Measurements from ENCODE around the gene HDAC4. TPM values are rescaled to one million over a fixed set of nuclear protein-coding genes. Genes with fewer than 3 reads are reported as not detected.
A peak's percentile ranks its signal among the peaks of the same experiment; 100 is the strongest.
"Not testable (repeated sequence)": the region's sequence is repeated elsewhere in the genome, so short reads cannot be mapped to it uniquely, and the experiment has no call there.

Gene HDAC4
- total RNA-seq, 2 donors from 2014 or later = 49.8 to 71.7 TPM

DNA sequence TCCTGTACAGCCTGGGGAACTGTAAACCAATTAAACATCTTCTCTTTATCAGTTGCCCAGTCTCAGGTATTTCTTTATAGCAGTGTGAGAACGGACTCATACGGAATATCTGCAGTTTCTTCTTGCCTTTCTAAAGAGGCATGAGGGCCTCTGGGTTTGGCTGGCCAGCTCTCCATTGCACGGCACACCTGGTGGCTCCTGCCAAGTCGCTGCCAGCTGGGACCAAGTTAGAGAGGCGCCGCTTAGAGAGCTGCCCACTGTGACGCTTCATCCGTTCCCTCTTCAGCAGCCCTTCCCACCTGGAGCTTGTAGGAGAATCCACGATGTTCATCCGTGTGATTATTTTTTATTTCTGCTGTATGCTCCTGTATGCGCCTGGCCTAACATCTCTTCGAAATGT is 357.5 kb downstream of the HDAC4 start:
- Mint-ChIP-seq H3K36me3 (ENCODE audit: insufficient read depth in 2 of 2) (no peaks in the 10 kb centered on the region), H3K27me3 (ENCODE audit: low read depth) (no peaks in the 10 kb centered on the region), H3K4me3 (no peak overlapping the region), H3K4me1 (ENCODE audit: low read depth) (no peaks in the 10 kb centered on the region), H3K9me3 (no peaks in the 10 kb centered on the region), H3K27ac (no peak overlapping the region)
- ATAC-seq (replicated peaks in 1 of 2) (no peak), DNase-seq (no peak)

DNA sequence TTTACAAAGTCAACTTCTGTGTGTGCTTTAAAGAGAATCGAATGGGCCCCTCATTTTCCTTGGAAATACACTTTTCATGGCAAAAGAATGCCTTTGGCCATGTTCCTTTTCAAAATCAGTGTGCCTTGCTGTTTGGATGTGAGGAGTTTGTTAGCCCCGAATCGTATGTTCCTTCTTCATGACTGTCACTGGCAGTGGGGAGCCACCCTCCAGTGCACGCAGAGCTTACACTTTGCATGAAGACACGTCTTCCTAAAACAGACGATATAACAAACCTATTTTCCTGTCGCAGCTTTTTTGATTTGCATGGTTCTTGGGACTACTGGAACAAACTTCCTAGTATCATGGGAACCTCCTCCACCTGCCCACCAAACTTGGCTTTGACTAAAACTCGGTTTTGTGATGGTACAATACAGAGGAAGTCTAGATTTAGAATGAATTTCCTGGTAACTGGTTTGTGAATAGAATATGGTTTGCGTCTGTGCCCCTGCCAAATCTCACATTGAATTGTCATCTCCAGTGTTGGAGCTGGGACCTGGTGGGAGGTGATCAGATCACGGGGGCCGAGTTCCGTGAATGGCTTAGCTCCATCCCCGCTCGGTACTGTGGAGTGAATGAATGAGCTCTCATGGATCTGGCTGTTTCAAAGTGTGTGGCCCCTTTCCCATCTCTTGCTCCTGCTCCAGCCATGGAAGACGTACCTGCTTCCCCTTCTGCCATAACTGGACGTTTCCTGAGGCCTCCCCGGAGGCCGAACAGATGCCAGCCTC is 358.1 kb downstream of the HDAC4 start:
- H3K4me3 Mint-ChIP-seq = no peak overlapping the region
- H3K9me3 Mint-ChIP-seq = no peaks in the 10 kb centered on the region
- no peak overlapping the region for H3K27ac Mint-ChIP-seq
- no peaks in the 10 kb centered on the region for H3K36me3 Mint-ChIP-seq (ENCODE audit: insufficient read depth in 2 of 2)
- H3K4me1 Mint-ChIP-seq (ENCODE audit: low read depth) = no peaks in the 10 kb centered on the region
- no peak for ATAC-seq (replicated peaks in 1 of 2)
- no peak for DNase-seq
- no peaks in the 10 kb centered on the region for H3K27me3 Mint-ChIP-seq (ENCODE audit: low read depth)

DNA sequence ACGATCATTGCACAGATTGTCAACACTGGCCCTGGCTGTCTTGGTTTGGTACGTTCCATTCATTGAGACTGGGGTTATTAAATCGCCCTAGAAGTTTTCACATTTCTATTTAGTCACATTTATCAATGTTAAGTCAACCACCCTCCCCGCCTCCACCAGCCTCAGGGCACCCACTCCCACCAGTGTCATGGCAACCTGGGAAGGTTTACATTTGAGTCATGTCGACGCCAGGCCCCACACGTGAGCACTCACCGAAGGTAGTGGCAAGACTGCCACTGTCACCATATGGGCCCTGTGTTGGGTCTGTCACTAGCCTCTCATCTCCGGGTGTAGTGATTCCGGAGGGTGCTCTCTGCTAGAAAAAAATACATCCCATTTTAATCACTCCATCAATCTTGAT is 358.8 kb downstream of the HDAC4 start:
- Mint-ChIP-seq H3K27me3 (ENCODE audit: low read depth) (no peaks in the 10 kb centered on the region), H3K4me3 (no peak overlapping the region)
- ATAC-seq (replicated peaks in 1 of 2) = no peak

DNA sequence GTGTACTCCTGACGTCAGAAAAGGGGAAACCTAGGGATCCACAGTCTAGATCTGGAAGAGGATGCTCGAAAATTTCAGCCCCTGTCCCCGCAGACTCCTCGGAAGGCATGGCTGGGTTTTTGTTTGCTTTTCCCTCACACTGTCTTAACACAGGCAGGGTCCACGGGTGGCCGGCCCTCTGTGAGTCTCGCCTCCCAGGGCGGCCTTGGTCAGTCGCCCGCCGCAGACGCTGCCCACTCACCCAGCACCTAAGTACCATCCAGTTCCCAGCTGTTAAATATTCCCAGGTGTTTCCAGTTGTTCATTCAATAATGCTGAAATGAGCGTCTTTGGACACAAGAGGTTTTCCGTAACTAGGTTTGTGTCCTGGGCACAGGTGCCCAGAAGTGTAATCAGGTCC is 359.8 kb downstream of the HDAC4 start:
- Mint-ChIP-seq H3K27ac (no peak overlapping the region), H3K9me3 (no peaks in the 10 kb centered on the region), H3K27me3 (ENCODE audit: low read depth) (no peaks in the 10 kb centered on the region), H3K4me3 (no peak overlapping the region), H3K4me1 (ENCODE audit: low read depth) (no peaks in the 10 kb centered on the region), H3K36me3 (ENCODE audit: insufficient read depth in 2 of 2) (no peaks in the 10 kb centered on the region)
- DNase-seq (no peak), ATAC-seq (replicated peaks in 1 of 2) (no peak)

More for the DNA sequence above, 358.8 kb downstream of the HDAC4 start:
- no peak for DNase-seq
- Mint-ChIP-seq H3K27ac (no peak overlapping the region), H3K4me1 (ENCODE audit: low read depth) (no peaks in the 10 kb centered on the region), H3K36me3 (ENCODE audit: insufficient read depth in 2 of 2) (no peaks in the 10 kb centered on the region), H3K9me3 (no peaks in the 10 kb centered on the region)

- Mint-ChIP-seq H3K36me3 (ENCODE audit: insufficient read depth in 2 of 2) (no peaks in the 10 kb centered on the region), H3K27ac (no peak overlapping the region), H3K4me3 (no peak overlapping the region), H3K27me3 (ENCODE audit: low read depth) (no peaks in the 10 kb centered on the region), H3K4me1 (ENCODE audit: low read depth) (no peaks in the 10 kb centered on the region), H3K9me3 (no peaks in the 10 kb centered on the region)
- ATAC-seq (replicated peaks in 1 of 2) (no peak), DNase-seq (no peak)
These were observed 360.6 kb downstream of the HDAC4 start for GRCh38 chr2:239040152-239040761.

DNA sequence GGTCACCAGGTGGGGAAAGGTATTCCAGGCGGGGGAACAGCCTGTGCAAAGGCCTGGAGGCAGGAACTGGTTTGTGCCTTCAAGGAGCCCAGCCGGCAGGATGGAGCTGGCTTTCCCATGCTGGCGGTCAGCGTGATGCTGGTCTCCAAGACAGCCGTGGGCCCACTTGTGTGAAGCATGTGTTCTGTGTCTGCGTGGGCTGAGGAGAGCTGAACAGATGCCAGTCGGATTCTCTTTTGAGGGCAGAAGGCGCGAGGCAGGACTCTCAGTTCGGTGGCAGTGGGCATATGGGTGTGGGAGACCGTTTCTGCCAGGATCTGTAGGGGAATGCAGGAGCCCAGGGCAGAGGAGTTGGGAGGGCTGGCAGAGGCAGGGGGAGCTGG is 361.4 kb downstream of the HDAC4 start:
- peaks cover 3% of the 10 kb centered on the region for H3K27me3 Mint-ChIP-seq (ENCODE audit: low read depth)
- DNase-seq (no peak), ATAC-seq (replicated peaks in 1 of 2) (no peak)

DNA sequence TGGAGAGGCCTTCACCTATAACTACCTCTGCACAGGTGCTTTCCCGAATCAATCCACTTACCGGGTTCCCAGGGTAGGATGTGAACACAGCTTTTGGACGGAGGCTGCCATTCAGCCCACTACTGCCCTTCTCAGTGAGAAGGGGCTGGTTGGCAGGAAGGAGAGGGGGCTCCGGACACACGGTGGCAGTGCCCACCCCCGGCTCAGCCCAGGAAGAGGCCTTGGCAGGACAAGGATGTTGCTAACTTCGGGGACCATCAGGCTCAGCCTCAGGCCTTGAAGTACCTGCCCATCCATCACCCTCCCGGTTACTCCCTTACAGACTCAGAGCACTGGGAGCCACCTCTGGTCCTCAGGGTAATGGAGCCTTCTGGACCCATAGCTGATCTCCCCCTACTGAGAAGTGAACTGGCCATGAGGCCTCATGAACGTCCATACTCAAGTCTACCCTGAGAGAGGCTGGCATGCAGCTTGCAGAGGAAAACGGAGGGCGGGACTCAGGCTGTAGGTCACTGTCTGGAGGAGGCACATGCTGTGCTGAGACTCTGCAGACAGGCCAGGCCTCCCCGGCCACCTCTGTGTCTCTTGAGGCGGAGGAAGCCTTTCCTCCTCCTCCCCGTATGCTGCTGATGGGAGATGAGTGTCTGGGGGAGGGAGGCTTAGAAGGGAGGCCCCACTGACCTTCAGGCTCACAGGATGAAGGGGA is 361.9 kb downstream of the HDAC4 start:
- peaks cover 7% of the 10 kb centered on the region for H3K27me3 Mint-ChIP-seq (ENCODE audit: low read depth)
- no peaks in the 10 kb centered on the region for H3K9me3 Mint-ChIP-seq
- no peak for ATAC-seq (replicated peaks in 1 of 2)
- no peak overlapping the region for H3K4me3 Mint-ChIP-seq
- no peak for DNase-seq
- H3K36me3 Mint-ChIP-seq (ENCODE audit: insufficient read depth in 2 of 2) = no peaks in the 10 kb centered on the region
- H3K4me1 Mint-ChIP-seq (ENCODE audit: low read depth) = no peaks in the 10 kb centered on the region
- H3K27ac Mint-ChIP-seq = no peak overlapping the region

More for the DNA sequence above, 361.4 kb downstream of the HDAC4 start:
- Mint-ChIP-seq H3K36me3 (ENCODE audit: insufficient read depth in 2 of 2) (no peaks in the 10 kb centered on the region), H3K4me1 (ENCODE audit: low read depth) (no peaks in the 10 kb centered on the region), H3K27ac (no peak overlapping the region), H3K9me3 (no peaks in the 10 kb centered on the region), H3K4me3 (no peak overlapping the region)

- H3K4me1 Mint-ChIP-seq (ENCODE audit: low read depth); ATAC-seq (replicated peaks in 1 of 2); H3K36me3 Mint-ChIP-seq (ENCODE audit: insufficient read depth in 2 of 2); DNase-seq; H3K27ac Mint-ChIP-seq; H3K9me3 Mint-ChIP-seq; H3K4me3 Mint-ChIP-seq: not testable (repeated sequence)
- H3K27me3 Mint-ChIP-seq (ENCODE audit: low read depth) = peaks cover 12% of the 10 kb centered on the region
These were observed 362.5 kb downstream of the HDAC4 start for GRCh38 chr2:239038284-239038683.

DNA sequence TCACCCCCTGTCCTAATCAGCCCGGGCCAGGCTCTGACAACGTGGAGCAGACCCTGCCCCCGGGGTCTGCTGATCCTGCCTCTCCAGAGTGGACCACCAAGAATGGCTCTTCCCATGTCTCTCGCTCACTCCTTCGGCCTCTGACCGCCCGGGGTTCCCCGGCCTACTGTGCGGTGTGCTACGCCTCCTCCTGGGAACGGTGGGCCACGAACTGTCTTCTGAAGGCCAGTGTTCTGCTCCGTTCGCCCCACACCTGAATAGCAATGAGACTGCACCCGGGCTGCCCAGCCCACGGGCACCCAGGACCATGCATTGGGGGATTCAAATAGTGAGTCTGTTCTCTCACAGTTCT is 363.3 kb downstream of the HDAC4 start:
- Mint-ChIP-seq H3K36me3 (ENCODE audit: insufficient read depth in 2 of 2) (no peaks in the 10 kb centered on the region), H3K27ac (no peak overlapping the region), H3K4me3 (no peak overlapping the region), H3K27me3 (ENCODE audit: low read depth) (peaks cover 17% of the 10 kb centered on the region), H3K9me3 (no peaks in the 10 kb centered on the region), H3K4me1 (ENCODE audit: low read depth) (no peaks in the 10 kb centered on the region)
- DNase-seq (no peak), ATAC-seq (replicated peaks in 1 of 2) (no peak)

DNA sequence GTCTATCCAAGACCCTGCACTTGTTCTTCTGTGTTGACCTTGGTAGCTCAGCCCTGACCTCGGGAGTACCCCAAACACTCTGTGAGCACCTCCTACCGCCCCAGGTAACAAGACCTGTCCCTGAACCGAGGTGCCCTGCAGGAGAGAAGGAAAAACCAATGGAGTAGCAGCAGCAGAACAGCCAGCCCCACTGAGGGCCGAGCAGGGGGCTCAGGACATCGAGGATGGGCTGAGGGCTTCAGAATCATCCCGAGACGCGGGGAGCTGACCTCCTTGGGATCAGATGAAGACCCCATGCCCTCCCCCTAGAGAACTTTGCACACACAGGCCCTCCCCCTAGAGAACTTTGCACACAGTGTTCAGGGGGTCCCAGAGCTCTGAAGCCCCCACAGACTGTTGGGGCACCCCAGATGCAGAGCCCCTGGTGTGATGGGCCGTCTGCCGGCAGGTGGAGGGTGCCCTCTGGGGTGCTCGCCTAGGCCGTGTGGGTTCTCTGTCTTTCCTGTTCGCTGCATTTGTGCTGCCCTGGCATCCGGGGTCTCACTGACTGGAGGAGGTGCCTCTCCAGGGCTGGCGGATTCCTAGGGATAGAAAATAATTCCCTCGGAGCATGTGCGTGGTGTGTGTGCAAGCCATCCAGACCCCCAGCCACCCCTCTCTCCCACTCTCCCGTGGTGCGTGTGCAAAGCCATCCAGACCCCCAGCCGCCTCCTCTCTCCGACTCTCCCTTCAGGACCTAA is 363.8 kb downstream of the HDAC4 start:
- ATAC-seq (replicated peaks in 1 of 2) = no peak

GRCh38 chr2:239035997-239036731 is 364.7 kb downstream of the HDAC4 start:
- no peak for ATAC-seq (replicated peaks in 1 of 2)
- peaks cover 31% of the 10 kb centered on the region for H3K27me3 Mint-ChIP-seq (ENCODE audit: low read depth)
- H3K9me3 Mint-ChIP-seq = no peaks in the 10 kb centered on the region
- DNase-seq = no peak
- no peak overlapping the region for H3K27ac Mint-ChIP-seq
- no peaks in the 10 kb centered on the region for H3K36me3 Mint-ChIP-seq (ENCODE audit: insufficient read depth in 2 of 2)
- H3K4me1 Mint-ChIP-seq (ENCODE audit: low read depth) = no peaks in the 10 kb centered on the region
- no peak overlapping the region for H3K4me3 Mint-ChIP-seq

More for the DNA sequence above, 363.8 kb downstream of the HDAC4 start:
- no peaks in the 10 kb centered on the region for H3K36me3 Mint-ChIP-seq (ENCODE audit: insufficient read depth in 2 of 2)
- peaks cover 23% of the 10 kb centered on the region for H3K27me3 Mint-ChIP-seq (ENCODE audit: low read depth)
- no peak overlapping the region for H3K27ac Mint-ChIP-seq
- H3K4me3 Mint-ChIP-seq = no peak overlapping the region
- no peak for DNase-seq
- H3K9me3 Mint-ChIP-seq = no peaks in the 10 kb centered on the region
- no peaks in the 10 kb centered on the region for H3K4me1 Mint-ChIP-seq (ENCODE audit: low read depth)

DNA sequence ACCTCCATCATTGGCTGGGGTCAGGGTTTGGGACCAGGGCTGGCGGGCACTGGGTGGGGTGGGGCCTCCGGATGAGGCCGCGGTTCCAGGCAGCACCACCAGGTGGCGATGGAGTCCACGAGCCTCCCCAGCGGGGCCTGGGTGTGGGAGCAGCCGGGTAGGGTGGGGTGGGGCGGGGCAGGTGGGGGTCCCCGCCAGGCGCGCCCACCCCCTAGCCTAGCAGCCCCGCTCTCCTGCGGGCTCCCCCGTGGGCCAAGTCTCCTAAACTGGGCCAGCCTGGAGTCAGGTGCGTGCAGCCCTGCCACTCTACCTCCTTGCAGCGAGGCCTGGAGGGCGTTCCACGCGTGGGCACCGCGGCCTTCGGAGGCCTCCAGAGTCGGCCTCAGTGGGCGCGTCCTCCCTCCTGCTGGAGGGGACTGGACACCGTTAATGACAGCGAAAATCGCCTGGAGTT is 365.4 kb downstream of the HDAC4 start:
- H3K27me3 Mint-ChIP-seq (ENCODE audit: low read depth) = peaks cover 37% of the 10 kb centered on the region
- H3K36me3 Mint-ChIP-seq (ENCODE audit: insufficient read depth in 2 of 2) = no peaks in the 10 kb centered on the region
- ATAC-seq (replicated peaks in 1 of 2) = peak; percentile 76 to 87
- peak; percentile 66 to 79 for DNase-seq
- H3K9me3 Mint-ChIP-seq = no peaks in the 10 kb centered on the region
- no peaks in the 10 kb centered on the region for H3K4me1 Mint-ChIP-seq (ENCODE audit: low read depth)
- H3K4me3 Mint-ChIP-seq = no peak overlapping the region
- no peak overlapping the region for H3K27ac Mint-ChIP-seq

Data from activated T-cell treated with anti-CD3 and anti-CD28 coated beads, Interleukin-2, amount 50 U/mL, for 72 hours (primary cell).